ENCODE data around the gene TTC5. TPM values are rescaled to one million over a fixed set of nuclear protein-coding genes. Genes with fewer than 3 reads are reported as not detected.
"Not testable (repeated sequence)": the region's sequence is repeated elsewhere in the genome, so short reads cannot be mapped to it uniquely, and the experiment has no call there.

TTC5 gene
- total RNA-seq, 2 donors from 2014 or later: 10.2 to 10.4 TPM

- Histone ChIP-seq H3K27ac (no peak overlapping the region), H3K27me3 (replicated peaks; ENCODE audit: insufficient read depth) (no peaks in the 10 kb centered on the region), H3K4me1 (ENCODE audit: control insufficient read depth in 1 of 2, low read depth in 2 of 2) (no peaks in the 10 kb centered on the region), H3K4me3 (no peak overlapping the region), H3K36me3 (peaks cover 3% of the 10 kb centered on the region), H3K9me3 (no peaks in the 10 kb centered on the region)
- ATAC-seq (ENCODE audit: insufficient number of reproducible peaks, low FRiP score, low read depth) (no peak), DNase-seq (ENCODE audit: low spot score) (no peak)
- no peak for TF ChIP-seq CTCF (IDR thresholded peaks at IDR 0.05)
Measured at GRCh38 chr14:20278414-20278813, 27.3 kb downstream of the TTC5 start.

- H3K4me3 ChIP-seq: no peak overlapping the region
- H3K36me3 ChIP-seq: peaks cover 3% of the 10 kb centered on the region
- H3K27ac ChIP-seq: no peak overlapping the region
- ATAC-seq (ENCODE audit: insufficient number of reproducible peaks, low FRiP score, low read depth) (no peak), DNase-seq (ENCODE audit: low spot score) (no peak)
- no peaks in the 10 kb centered on the region for H3K4me1 ChIP-seq (ENCODE audit: control insufficient read depth in 1 of 2, low read depth in 2 of 2)
- no peaks in the 10 kb centered on the region for H3K27me3 ChIP-seq (replicated peaks; ENCODE audit: insufficient read depth)
- TF ChIP-seq CTCF (IDR thresholded peaks at IDR 0.05): no peak
- no peaks in the 10 kb centered on the region for H3K9me3 ChIP-seq
Measured at GRCh38 chr14:20277409-20277808, 28.3 kb downstream of the TTC5 start.

- no peak for ATAC-seq (ENCODE audit: insufficient number of reproducible peaks, low FRiP score, low read depth)
- Histone ChIP-seq H3K9me3 (no peaks in the 10 kb centered on the region), H3K4me1 (ENCODE audit: control insufficient read depth in 1 of 2, low read depth in 2 of 2) (no peaks in the 10 kb centered on the region), H3K27me3 (replicated peaks; ENCODE audit: insufficient read depth) (no peaks in the 10 kb centered on the region), H3K27ac (no peak overlapping the region), H3K36me3 (peaks cover 3% of the 10 kb centered on the region), H3K4me3 (no peak overlapping the region)
- no peak for DNase-seq (ENCODE audit: low spot score)
- no peak for TF ChIP-seq CTCF (IDR thresholded peaks at IDR 0.05)
Measured at GRCh38 chr14:20274062-20274461, 31.7 kb downstream of the TTC5 start.

- DNase-seq (ENCODE audit: low spot score); ATAC-seq (ENCODE audit: insufficient number of reproducible peaks, low FRiP score, low read depth); H3K36me3 ChIP-seq; H3K9me3 ChIP-seq; H3K4me1 ChIP-seq (ENCODE audit: control insufficient read depth in 1 of 2, low read depth in 2 of 2); H3K4me3 ChIP-seq; H3K27me3 ChIP-seq (replicated peaks; ENCODE audit: insufficient read depth); H3K27ac ChIP-seq: not testable (repeated sequence)
Measured at GRCh38 chr14:20264361-20264760, 41.4 kb downstream of the TTC5 start.

- H3K36me3 ChIP-seq: no peaks in the 10 kb centered on the region
- H3K27me3 ChIP-seq (replicated peaks; ENCODE audit: insufficient read depth): no peaks in the 10 kb centered on the region
- H3K4me3 ChIP-seq: no peak overlapping the region
- H3K9me3 ChIP-seq: no peaks in the 10 kb centered on the region
- no peaks in the 10 kb centered on the region for H3K4me1 ChIP-seq (ENCODE audit: control insufficient read depth in 1 of 2, low read depth in 2 of 2)
- ATAC-seq (ENCODE audit: insufficient number of reproducible peaks, low FRiP score, low read depth): no peak
- TF ChIP-seq CTCF (IDR thresholded peaks at IDR 0.05): no peak
- no peak for DNase-seq (ENCODE audit: low spot score)
- no peak overlapping the region for H3K27ac ChIP-seq
Measured at GRCh38 chr14:20262642-20263128, 43.1 kb downstream of the TTC5 start.

GRCh38 chr14:20247646-20248246, 58.0 kb downstream of the TTC5 start:
- Histone ChIP-seq H3K4me1 (ENCODE audit: control insufficient read depth in 1 of 2, low read depth in 2 of 2) (no peaks in the 10 kb centered on the region), H3K36me3 (no peaks in the 10 kb centered on the region), H3K4me3 (no peak overlapping the region), H3K27me3 (replicated peaks; ENCODE audit: insufficient read depth) (no peaks in the 10 kb centered on the region), H3K27ac (no peak overlapping the region), H3K9me3 (no peaks in the 10 kb centered on the region)
- DNase-seq (ENCODE audit: low spot score): no peak
- ATAC-seq (ENCODE audit: insufficient number of reproducible peaks, low FRiP score, low read depth): no peak
- no peak for TF ChIP-seq CTCF (IDR thresholded peaks at IDR 0.05)
